Activated effector memory CD4-positive, alpha-beta T cell treated with Interleukin-2 at 50 U/mL for 16 hours (primary cell): ENCODE measurements around the gene ZNF341.
"Not testable (repeated sequence)": the region's sequence is repeated elsewhere in the genome, so short reads cannot be mapped to it uniquely, and the experiment has no call there.

Source experiments
- DNase-seq: peaks from one replicate; pipeline ENCODE4 v3.0.0-alpha.2; 2020

ZNF341 gene

GRCh38 chr20:33732166-33732970 is 572 bp downstream of the ZNF341 start:
- DNase-seq: no peak

DNA sequence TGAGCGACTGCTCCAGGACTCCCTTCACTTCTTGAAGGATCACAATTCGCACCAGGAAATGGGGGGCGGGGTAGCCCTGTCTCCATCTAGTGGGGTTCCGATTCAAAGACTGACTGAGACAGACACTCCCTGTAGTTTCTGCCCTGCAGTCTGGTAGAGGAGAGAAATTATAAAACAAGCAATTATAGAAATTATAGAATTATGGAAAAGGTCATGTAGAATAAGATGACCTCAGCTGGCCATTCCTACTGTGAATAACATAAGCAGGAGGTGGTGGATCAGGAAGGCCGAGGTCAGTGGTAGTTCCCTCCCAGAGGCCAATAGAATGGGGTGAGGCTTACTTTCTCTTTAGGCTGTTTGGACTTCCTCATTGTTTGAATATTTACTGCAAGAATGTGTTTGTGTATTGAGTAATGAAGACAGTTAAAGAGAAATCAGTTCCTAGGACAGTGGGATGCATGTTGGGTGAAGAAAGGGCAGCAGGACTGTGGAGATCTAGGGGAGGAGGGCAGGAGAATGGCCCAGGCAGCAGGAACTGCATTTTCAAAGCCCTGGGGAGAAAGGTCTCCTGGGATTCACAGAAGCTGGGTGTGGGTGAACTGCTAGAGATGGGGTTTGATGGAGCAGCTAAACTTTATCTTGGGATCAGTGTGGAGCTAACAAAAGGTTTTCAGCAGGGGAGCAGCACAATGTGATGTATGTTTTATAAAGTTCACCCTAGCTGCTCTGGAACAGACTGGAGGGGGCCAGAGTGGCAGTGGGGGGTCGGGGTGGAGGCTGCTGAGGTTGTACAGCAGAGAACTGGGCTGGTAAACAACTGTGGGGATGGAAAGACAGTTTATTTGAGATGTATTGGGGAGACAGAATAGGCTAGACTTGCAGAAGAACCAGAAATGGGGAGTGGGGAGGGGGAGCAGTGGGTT is 2.1 kb downstream of the ZNF341 start:
- no peak for DNase-seq

DNA sequence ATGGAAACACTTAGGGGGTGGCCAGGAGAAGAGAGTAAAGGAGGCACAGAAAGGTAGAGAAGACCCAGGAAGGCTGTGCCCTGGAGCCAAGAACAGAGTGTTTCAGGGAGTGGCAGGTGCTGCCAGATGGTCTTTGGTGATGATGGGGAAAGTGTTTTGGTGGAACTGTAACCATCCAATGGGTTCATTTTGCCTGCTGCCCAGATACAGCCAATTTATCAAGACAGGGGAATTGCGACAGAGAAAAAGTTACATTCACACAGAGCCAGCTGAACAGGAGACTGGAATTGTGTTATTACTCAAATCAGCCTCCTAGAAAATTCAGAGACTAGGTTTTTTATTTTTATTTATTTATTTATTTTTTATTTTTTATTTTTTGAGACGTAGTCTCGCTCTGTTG is 5.2 kb downstream of the ZNF341 start:
- DNase-seq: no peak

DNA sequence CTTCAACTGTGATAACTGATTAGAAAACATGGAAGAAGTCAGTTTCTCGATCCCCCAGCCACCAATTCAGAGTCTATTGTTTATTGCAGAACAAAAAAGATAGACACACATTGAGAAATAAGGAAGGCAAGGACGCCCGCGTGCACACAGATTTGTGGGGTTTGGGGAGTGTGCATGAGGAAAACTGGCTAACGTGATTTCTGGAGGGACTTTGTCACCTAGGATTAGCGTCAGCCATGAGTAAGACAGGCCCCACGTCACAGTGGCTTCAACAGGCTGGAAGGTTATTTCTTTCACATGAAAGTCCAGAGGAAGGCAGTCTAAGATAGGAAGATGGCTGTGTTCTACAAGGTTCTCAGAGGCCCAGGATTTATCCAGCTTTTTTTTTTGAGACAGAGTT is 7.7 kb downstream of the ZNF341 start:
- DNase-seq: no peak

DNA sequence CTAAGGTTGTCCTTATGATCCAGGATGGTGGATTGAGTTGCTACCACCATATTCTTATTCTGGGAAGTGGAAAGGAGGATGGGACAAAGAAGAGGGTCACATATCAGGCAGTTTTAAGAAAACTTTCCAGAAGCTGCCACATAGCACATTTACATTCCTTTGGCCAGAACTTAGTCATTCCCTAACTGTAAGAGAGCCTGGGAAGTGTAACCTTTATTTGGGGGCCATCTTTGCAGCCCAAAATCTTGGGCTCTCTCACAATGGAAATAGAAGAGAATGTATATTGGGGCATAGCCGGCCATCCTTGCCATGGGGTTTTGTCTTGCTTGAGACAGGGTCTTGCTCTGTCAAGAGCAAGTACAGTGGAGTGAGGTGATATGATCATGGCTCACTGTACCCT is 8.4 kb downstream of the ZNF341 start:
- no peak for DNase-seq

- DNase-seq: no peak
Observed at GRCh38 chr20:33744181-33744580, 12.4 kb downstream of the ZNF341 start.

DNA sequence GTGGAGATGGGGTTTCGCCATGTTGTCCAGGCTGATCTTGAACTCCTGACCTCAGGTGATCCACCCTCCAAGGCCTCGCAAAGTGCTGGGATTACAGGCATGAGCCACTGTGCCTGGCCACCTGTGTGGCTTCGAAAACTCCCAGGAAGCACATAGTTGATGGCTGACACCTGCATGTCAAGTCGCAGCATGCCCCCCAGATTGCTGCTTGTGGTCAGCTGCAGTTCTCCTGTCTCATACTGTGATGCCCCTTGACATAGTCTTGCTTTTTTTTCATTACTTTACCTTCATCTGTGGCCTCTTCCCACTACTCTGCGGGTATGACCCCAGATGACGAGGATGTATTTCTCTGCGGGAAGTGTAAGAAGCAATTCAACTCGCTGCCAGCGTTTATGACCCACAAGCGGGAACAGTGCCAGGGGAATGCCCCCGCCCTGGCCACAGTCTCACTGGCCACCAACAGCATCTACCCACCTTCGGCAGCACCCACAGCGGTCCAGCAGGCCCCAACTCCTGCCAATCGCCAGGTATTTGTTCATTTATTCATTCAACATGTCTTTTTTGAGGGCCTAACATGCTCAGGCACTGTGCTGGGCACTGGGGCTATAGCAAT is 13.1 kb downstream of the ZNF341 start:
- DNase-seq: no peak

DNA sequence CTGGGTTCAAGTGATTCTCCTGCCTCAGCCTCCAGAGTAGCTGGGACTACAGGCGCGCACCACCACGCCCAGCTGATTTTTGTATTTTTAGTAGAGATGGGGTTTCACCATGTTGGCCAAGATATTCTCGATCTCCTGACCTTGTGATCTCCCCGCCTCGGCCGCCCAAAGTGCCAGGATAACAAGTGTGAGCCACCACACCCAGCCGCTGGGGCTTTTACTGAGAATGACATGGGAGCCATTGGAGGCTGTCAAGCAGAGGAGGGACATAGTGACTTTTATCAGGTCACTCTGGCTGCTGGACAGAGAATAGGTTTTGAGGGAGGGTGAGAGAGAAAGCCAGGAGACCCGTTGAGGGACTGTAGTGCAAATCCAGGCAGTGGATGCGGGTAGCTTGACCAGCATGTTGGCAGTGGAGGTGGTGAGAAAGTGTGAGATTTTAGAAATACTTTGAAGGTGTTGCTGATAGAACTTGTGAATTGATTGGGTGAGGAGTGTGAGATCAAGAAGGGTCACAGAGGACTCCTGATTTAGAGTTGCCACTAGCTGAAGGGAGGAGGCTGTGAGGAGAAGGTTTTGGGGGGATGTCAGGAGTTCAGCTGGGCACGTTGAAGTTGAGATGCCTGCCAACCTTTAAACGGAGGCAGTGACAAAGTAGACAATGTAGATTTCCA is 14.7 kb downstream of the ZNF341 start:
- DNase-seq: no peak

- no peak for DNase-seq
Observed at GRCh38 chr20:33751775-33752174, 20.0 kb downstream of the ZNF341 start.

- no peak for DNase-seq
Observed at GRCh38 chr20:33753143-33753542, 21.3 kb downstream of the ZNF341 start.

GRCh38 chr20:33753763-33754162 is 22.0 kb downstream of the ZNF341 start:
- no peak for DNase-seq

DNA sequence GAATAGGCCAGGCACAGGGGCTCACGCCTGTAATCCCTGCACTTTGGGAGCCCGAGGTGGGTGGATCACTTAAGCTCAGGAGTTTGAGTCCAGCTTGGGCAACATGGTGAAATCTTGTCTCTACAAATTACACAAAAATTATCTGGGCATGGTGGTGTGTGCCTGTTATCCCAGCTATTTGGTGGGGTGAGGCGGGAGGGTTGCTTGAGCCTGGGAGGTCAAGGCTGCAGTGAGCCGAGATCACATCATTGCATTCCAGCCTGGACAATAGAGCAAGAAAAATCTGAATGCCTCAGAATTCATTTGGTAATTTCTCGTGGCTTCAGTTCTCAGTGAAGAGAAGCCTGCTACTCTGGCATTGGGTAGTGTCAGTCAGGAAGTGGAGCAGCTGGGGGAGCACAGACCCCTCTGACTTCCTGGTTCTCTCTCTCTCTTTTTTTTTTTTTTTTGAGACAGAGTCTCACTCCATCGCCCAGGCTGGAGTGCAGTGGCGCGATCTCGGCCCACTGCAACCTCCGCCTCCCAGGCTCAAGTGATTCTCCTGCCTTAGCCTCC is 24.2 kb downstream of the ZNF341 start:
- not testable (repeated sequence) for DNase-seq

DNA sequence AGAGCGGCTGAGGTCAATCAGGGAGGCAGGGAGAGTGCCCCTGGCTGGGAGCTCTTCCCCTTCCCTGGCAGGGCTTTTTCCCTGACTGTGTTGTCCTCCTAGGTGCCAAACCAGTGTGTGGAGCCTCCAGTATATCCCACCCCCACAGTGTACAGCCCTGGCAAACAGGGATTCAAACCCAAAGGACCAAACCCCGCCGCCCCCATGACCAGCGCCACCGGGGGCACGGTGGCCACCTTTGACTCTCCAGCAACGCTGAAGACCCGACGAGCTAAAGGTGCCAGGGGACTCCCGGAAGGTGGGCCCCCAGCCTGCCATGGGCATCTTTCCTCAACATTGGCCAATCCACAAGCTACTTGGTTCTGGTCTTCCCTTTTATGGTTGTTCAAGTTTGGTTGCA is 25.2 kb downstream of the ZNF341 start:
- DNase-seq: no peak

DNA sequence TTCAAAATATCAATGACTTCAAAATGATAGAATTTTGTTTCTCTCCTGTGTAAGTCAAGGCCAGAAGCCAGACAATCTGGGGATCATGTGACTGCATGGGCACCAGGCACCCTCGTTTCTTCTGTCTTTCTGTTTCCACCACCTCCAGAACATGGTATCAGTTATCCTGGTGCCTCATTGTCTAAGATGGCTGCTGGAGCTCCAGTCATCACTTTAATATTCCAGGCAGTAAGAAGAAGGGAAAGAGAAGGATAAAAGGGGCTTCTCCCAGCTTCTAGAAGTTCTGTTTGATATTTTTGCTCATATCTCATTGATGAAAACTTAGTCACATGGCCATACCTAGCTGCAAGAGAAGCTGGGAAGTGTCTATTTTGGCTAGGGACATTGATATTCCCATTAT is 25.7 kb downstream of the ZNF341 start:
- DNase-seq: no peak

GRCh38 chr20:33761698-33762250 is 30.0 kb downstream of the ZNF341 start:
- no peak for DNase-seq

GRCh38 chr20:33765099-33765498 is 33.3 kb downstream of the ZNF341 start:
- DNase-seq: no peak

GRCh38 chr20:33765592-33765991 is 33.8 kb downstream of the ZNF341 start:
- DNase-seq: no peak

- no peak for DNase-seq
Observed at GRCh38 chr20:33766686-33767085, 34.9 kb downstream of the ZNF341 start.

- DNase-seq: no peak
Observed at GRCh38 chr20:33767777-33768138, 36.0 kb downstream of the ZNF341 start.

DNA sequence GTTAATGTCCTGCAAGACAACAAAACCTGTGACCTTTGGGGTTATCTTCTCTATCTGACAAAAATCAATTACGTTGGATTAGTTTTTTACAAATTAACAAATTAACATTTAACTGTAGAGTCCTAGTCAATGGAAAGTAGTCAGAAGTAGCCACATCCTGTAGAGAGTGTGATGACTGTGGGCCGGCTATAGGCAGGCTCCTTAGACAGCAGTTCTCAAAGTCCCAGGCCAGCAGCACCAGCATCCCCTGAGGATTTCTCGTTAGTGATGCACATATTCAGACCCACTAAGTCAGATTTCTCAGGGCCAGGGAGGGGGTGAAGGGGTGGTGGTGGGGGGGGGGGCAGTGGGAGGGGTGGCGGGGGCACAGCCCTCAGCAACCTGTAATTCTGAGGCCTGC is 37.2 kb downstream of the ZNF341 start:
- DNase-seq: no peak

- DNase-seq: no peak
Observed at GRCh38 chr20:33770005-33770404, 38.2 kb downstream of the ZNF341 start.

DNA sequence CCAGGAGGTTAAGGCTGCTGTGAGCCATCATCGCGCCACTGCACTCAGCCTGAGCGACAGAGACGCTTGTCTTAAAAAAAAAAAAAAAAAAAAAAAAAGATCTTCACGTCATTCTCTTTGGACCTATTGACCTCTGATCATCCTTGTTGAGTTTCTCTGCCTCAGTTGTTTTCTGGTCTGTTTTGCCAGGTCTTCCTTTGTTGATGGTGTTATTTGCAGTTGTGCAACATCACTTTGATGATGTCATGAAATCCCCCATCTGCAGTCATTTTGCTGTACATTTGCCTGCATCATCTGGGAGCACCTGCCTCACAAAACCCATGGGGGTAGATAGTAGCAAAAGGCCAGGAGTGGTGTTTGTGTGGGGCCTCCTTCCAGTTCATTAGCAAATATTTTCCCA is 40.1 kb downstream of the ZNF341 start:
- no peak for DNase-seq

DNA sequence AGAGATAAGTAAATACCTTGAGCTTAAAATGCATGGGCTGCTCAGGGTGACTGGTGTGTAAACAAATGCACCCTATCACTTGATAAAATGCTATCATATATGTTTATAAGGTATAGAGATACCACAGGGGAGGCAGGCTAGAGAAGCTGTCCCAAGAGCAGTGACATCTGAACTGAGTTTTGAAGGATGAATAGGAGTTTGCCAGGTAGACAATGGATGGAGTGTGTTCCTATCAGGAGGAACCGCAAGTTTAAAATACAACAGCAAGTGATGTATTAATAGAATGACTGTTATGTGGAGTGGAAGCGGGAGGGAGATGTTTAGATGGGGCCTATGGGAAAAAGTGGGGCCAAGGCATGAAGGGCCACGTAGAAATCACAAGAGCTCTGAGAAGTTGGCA is 40.6 kb downstream of the ZNF341 start:
- DNase-seq: no peak
